HL-60/S4 treated with retinoic acid at 250 ng/mL for 4 days and 3 days (cell line): Measurements from ENCODE around the gene COL4A1.

Experiments used
- in situ Hi-C: fragments of 300-500 bp; cut with MboI; formaldehyde crosslinking; loops from 2 replicates; pipeline ENCODE4 v1.7.0; 2022; ENCODE audit warnings: low sequenced_read_pairs

The COL4A1 gene

DNA sequence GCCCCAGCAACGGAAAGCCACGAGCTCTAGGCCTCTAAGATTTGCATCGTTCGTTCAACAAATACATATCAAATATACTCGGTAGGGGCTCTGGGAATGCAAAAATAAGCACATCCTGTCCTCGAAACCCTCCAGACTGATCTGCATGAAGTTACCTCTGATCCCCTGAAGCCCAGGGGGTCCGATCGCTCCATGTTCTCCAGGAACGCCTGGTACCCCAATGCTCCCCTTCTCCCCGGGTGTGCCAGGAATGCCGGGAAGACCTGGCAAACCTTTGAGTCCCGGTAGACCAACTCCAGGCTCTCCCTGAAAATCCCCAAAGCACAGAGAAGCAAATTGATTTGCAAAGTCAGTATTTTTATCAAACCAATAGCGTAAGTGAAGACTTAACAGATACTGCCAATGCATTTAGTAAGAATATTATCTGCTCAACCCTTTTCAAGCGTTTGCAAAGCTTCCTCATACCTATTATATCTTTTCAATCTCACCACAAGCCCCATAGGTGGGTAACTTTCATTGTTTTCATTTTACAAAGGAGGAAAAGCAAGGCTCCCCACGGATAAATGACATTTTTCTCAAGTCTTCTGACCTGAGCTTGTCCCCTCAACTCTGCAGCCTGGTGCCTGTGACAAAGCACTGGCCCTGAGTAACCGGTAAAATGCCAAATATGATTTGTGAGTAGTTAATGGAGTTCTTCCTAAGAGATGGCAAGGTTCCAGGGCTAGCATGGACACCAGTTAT lies 127.7 kb downstream of the COL4A1 start:
- in situ Hi-C loops: no loop called here

DNA sequence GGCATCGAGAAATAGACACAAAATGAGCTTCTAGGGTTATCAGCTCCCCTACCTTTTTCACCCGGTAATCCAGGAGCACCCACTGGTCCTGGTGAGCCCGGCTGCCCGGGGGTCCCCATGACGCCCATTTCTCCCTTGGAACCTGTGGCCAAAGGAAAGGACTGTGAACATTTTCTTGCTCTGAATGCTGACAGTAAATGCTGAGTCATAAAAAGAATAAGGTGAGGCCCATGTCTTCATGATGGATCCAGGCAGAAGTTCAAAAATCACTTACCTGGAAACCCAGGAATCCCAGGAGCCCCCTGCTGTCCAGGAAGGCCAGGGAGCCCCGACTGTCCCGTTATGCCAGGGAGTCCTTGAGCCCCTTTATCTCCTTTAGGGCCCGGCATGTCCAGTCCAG lies 129.2 kb downstream of the COL4A1 start:
- in situ Hi-C loops: no loop called here

DNA sequence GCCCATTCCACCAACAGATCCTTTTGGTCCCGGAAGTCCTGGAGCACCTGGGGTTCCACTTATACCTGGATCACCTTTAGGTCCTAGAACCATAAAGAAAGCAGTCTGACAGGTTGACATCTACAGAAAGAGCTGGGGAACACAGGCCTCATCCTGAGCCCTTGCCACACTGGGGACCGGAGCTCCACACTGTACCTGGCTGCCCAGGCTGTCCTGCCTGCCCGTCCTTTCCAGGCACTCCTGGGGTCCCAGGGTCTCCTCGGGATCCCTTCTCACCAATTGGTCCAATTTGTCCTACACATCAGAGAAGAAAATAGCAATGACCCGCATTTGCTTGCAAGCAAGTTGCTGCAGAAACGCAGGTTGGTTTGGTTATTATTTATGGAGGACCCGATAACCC lies 130.5 kb downstream of the COL4A1 start:
- in situ Hi-C loops: no loop called here

DNA sequence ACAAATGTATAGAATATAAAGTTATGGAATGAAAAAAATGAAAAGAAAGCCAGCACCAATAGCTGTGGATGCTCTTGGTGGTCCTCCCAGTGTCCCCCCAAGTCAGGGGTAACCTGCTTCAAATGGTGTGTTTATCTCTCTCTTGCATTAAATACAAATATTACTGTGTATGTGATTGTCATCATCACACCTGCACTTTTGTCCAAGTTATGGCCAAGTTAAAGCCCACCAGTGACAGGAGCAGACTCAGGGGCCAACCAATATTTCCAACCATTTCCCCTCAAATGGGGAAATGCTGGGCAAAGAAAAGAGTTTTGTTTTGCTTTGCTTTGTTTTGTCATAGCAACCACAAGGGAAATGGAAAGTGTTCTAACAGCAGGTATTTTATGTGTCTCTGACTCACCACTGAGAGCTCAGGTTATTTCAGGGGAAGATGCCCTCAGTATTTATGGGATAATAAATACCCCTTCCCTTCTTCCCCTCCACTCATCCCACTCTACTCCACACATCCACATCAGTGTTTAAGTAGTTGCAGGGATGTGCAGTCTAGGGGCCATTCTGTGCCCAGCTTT lies 133.6 kb downstream of the COL4A1 start:
- in situ Hi-C loops: no loop called here

DNA sequence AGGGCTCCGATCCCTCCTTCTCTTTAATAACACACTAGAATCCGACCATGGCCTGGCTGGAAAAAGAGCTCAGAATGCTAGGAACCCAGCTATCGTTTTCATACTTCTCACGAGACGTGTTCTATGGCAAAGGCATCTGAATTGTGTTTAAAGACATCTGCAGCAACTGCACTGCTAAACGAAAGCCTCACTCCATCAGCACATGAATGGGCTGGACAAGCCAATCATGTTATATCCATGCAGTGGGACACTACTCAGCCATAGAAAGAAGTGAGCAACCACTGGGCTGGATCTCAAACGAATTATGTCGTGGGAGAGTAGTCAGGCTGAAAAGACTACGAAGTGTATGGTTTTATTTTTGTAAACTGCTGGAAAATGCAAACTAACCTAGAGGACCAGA lies 136.1 kb downstream of the COL4A1 start:
- in situ Hi-C loops: no loop called here

DNA sequence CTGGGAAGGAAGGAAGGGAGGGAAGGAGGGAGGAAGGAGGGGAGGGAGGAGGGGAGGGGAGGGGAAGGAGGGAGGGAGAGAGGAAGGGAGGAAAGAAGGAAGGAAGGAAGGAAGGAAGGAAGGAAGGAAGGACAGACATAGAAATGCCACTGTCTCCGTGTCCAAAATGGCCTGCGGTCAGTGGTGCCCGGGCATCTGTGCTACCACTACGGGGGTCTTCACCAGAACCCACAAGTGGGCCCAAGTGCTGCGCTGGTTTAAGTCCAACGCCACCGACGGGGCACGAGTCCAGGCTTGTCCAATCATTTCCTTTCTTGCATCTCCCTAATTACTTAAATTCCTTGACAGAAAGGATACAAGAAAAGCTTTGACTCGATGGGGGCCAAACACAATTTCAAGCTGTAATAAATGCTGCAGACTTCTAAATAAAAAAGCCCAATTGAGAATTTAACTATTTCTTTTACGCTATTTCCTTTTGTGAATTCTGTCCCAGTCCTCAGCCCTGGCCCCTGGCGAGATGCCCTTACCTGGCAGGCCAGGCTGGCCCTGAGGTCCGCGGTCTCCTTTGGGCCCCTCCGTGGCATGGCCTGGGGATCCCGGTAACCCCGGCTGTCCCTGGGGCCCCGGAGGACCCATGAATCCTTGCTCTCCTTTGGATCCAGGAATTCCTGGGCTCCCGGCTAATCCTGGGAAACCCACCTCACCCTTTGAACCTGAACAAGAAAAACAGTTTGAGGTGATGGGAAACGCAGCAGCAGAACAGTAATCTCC lies 136.8 kb downstream of the COL4A1 start:
- in situ Hi-C loops: no loop called here

DNA sequence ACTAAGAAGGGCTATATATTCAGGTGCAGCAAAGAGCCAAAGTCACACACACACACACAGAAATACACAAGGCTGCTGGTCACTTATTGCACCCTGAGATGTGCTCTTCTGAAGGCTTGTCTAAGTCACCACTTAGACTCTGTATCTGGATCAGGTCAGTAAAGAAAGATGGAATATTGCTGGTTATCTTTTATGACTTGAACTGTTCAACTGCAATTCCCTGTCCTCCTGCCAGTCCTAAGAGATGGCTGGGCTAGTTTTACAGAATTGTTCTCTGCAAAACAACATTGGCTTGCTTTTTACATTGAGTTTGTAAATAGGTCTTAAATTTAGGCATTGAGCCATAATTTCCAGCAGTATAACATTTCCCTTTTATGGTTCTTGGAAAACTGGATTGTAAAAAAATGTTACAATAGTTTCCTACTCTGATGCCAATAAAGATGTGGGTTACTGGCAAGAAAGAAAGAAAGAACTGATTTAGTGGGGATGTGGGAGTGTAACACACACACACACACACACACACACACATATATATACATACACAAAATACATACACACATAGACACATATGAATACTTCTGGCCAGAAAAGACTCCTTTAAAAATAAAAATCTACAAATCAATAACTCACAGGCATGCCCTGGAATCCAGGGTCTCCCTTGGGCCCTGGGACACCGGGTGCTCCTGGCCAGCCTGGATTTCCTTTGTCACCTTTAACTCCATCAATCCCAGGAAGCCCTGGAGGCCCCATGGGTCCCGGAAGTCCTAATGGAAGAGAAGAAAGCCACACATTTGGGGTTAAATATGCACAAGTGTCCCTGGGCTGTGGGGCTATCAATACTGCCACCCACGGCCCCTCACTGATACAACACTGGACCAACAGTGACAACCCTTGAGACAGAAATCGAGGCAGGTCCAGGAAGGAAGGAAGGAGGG lies 137.7 kb downstream of the COL4A1 start:
- in situ Hi-C loops: no loop called here

DNA sequence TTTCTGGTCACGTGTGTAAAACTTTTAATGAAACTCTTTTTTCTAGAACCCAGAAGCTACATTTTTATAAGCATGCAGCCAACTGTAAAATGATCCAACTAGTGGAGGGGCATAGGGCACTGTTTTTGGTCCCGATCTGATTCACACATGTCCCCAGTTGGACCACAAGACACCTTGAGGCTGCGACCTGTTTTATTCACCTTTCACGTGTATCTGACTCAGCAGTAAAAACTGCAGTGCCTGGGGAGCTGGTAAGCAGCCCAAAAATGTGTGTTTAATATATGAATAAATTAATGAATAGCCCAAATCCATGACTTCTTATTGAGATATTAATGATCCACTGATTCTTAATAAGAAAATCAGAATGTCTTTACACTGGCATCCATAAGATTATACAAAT lies 140.4 kb downstream of the COL4A1 start:
- in situ Hi-C loops: no loop called here

DNA sequence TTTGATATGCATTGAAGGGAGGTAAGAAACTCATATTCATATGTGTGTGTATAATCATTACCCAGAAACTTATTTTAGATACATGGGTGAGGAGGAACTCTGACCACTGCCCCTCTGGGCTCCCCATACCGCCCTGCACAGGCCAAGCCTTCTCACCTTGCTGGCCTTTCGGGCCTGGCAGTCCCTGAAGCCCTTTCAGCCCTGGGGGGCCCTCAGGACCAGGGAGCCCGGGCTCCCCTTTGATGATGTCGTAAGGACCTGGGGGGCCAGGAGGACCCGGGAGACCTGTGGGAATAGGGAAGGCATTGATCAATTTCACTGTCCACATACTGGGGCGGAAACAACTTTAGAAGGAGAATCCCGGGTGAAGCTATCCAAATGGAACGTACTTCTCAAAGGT lies 142.3 kb downstream of the COL4A1 start:
- in situ Hi-C loops: no loop called here

DNA sequence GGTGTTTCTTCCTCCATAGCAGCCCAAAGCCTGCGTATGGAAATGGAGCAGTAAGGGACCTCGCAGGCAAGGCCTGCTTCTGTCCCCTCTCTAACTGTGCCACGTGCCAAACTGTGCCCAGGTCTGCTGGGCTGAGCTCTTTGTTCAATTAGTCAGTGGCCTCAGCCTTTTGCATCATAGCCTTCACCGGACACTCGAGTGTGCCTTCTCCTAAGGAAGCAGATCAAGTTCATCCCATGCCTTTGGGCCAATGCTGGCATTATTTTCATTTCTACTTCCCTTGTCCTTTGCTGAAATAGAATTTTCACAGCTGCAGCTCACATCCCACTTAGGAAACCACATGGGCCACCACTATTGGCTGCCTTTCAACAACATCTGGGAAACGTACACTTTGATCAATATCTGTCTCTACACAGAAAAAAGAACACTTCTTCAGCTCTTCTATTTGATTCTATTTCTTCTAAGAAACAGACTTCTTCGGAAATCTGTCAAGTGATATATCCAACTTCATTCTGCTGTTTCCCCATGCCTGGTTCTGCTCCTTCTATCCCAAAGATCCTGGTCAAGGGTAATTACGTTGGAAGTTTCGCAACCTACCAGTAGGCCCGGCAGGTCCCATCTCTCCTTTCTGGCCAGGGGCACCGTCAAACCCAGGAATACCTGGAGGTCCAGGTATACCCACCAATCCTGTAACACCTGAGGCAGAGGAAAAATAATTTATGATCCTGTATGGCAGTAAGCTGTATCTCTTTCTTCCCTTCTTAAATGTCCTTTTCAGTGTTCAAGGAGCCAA lies 143.9 kb downstream of the COL4A1 start:
- in situ Hi-C loops: no loop called here

DNA sequence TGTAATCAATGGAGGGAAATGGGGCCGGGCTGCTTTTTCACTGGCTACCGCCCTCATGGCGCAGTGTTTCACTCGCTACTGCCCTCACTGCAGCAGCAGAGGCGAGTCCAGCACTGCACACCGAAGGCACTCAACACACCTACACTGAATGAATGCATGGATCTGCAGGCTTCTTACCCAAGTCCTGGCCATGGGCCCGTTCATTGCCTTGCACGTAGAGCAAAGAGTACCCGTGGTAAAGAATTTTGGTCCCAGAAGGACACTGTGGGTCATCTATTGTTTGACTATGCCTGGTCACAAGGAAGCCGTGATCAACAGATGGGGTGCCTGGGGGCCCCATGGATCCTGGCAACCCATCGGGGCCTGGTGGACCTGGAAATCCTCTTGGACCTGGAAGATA lies 144.9 kb downstream of the COL4A1 start:
- in situ Hi-C loops: no loop called here

DNA sequence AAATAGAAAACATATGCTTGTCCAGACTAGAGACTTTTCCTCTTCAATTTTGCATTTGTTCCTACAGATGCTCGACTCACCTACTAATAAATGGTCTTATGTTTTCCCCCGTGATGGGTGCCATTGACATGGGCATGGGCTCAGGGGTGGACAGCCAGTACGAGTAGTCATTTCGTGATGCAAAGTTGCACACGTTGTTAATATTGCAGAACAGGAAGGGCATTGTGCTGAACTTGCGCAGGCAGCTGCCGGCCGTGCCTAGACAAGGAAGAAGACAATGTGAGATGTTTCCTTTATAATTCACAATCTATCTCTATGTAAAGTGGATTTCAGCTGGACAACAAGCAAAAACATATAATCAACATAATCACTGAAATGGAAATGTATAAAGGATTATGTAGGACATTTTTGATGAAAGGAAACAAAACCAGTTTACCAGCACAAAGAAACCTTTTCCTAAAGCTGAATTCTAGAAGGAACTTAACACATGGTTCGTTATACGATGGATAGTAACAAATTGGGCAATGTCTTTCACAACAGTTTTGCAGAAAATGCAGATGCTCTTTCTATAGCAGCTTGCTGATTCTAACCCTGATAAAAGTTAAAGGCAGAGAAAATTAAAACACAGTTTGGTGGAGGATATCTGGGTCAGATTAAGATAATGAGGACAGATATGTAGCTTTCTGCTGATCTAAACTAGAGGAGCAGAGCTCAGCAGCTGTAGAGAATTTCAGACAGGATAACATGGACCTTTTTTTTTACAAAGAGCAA lies 145.7 kb downstream of the COL4A1 start:
- in situ Hi-C loops: no loop called here

DNA sequence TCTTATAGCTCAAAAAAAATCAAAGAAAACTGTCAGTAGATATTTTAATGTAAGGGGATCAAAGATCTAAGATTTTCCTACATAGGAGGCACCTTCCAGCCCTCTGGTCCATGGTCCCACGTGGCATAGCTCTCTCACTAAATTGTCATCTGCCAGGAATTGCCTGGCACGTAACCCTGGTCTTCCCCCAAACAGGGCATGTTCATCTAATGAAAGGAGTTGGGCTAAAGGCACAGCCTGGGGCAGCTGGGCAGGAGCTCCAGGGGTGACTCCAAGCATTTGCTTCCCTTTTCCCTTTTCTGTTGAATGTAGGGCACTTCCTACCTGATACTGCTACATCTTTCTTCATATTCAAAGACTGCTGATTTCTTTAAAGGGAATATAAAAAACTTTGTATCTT lies 148.7 kb downstream of the COL4A1 start:
- in situ Hi-C loops: no loop called here

DNA sequence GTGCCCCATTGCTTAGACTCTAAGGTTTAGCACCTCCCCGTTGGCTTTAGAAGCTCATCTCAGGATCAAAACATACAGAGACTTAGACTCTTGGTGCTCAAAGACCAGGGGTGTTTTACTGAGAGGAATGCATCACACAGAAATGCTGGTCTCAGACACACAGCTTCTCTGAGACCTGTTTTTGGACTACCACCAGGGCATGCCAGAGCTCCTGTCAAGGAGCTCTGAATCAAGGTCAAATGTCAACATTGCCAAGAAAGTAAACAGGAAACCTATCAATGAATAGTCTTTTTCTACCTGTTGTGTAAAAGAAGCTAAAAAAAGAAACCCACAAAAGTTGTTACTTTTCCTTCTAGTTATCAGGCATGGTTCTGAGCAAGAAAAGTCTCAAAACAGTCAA lies 149.2 kb downstream of the COL4A1 start:
- in situ Hi-C loops: no loop called here

DNA sequence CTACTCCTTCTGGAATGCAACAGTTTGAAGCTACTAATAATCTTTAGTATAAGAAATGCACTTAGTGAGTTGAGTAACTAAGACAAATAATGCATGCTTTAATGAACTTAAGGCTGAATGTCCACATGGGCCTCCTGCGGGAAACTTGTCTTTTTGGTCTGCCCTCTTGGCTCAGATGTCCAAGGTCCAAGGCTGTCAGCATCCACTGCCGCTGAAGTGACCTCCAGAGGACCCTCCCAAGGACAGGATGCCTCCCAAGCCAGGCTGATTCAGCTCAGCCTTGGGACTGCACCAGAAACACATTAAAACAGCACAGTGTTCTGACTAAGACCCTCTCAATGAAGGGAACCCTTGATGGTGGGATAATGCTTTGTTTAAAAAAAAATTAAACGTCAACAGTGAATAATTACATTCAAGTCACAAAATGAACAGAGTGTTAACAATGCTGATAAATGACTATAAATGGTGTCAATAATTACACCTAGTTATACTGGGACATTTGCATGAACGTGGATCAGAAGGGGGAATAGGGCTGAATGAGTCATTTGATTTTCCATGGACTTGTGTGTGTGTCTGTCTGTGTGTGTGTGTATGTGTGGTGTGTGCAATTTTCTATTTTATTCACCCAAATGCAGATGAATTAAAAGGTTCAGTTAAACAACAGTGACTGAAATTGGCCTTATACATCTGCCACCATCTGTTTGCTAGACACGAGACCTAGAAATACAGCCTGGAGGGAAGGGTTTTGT lies 150.5 kb downstream of the COL4A1 start:
- in situ Hi-C loops: no loop called here

DNA sequence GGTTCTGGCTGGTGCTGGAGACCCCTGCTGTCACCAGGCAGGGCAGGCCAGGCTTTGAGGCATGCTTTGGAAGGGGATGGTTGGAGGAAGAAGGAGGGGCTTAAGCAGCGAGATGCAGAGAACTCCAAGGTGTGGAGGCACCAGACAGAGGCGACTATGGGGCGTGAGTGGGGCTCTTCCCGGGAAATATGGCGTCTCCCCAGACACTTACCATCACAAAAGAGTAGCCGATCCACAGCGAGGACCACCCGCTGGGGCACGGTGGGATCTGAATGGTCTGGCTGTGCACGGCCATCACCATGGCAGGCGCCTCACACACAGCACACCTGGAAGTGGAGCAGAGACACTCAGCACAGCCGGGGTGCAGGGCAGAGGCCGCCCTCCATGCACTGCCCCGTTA lies 151.9 kb downstream of the COL4A1 start:
- in situ Hi-C loops: no loop called here

DNA sequence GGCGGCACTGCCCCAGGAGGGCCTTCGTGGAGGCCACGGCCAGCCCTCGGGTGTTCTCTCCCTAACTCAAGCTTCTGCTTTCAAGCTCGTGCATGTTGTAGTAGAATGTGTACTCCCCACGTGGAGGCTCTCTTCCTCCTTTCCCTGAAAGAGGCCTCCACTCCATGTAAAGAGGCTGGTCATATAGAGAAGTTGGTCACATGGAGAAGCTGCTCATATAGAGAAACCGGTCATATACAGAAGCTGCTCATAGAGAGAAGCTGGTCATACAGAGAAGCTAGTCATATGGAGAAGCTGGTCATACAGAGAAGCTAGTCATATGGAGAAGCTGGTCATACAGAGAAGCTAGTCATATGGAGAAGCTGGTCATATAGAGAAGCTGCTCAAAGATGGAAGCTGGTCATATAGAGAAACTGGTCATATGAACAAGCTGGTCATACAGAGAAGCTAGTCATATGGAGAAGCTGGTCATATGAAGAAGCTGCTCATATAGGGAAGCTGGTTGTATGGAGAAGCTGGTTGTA lies 152.5 kb downstream of the COL4A1 start:
- in situ Hi-C loops: no loop called here

DNA sequence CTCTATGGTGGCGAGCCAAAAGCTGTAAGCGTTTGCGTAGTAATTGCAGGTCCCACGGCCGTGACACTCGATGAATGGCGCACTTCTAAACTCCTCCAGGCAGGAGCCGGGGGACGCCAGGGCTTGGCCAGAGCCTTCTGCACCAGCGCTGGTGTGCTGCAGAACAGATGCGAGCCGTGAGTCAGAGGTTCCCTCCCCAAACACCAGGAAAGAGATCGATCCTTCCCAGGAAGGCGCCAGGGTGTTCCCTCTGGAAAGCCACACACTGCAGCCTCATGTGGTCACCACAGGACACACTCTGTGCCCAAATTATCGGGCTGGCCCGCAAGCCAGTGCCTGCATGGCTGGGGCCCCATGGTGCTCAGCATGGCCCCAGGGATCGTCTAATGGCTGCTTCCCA lies 154.6 kb downstream of the COL4A1 start:
- in situ Hi-C loops: no loop called here

DNA sequence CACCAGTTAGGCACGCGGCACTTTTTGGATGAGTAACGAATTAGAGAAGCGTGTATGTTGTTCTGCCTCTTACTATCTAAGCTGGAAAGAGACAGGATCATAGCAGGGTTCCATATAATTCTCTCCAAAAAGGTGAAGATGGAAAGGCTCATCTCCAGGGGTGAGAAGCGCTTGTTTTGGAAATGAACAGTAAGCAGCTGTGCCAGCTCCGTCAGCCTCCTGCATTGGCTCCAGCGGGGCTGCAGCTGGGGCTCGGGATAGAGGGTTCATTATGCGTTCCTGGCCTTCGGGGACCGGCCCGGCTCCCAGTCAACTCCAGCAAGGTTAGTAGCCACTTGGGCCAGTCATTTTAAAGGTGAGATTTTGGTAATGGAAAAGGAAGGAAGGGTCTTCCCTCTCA lies 155.5 kb downstream of the COL4A1 start:
- in situ Hi-C loops: no loop called here
